ENCODE results near the gene HEMGN.
"Not testable (repeated sequence)": the region's sequence is repeated elsewhere in the genome, so short reads cannot be mapped to it uniquely, and the experiment has no call there.

HEMGN gene

DNA sequence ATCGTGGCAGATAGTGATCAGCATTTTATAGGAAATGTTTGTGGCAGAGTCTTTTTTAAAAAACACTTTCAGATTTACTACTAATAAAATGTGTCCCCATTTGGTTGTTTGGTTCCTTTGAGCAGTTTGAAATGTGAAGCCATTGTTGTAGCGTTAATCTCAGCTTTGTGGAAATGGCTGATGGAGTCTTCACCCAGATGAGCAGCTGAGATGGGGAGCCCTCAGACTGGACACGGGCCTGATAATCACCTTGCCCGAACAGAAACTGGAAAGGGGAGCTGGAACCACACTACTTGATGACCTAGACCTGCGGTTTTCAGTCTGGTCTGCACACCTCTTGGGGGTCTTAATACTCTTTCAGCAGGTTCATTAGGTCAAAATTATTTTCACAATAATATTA, 24.6 kb upstream of the HEMGN start:
- Histone ChIP-seq H3K27me3 (ENCODE audit: control insufficient read depth, insufficient read depth, low read length) (peaks cover 15% of the 10 kb centered on the region), H3K9me3 (ENCODE audit: control insufficient read depth, insufficient read depth, low read depth, low read length) (no peaks in the 10 kb centered on the region), H3K4me3 (ENCODE audit: low read depth, low read length) (no peak overlapping the region), H3K27ac (ENCODE audit: low read depth, low read length) (no peak overlapping the region), H3K36me3 (ENCODE audit: control insufficient read depth, insufficient read depth, low read length) (no peaks in the 10 kb centered on the region), H3K9ac (ENCODE audit: low read length) (no peak overlapping the region), H3K4me1 (ENCODE audit: control insufficient read depth, insufficient read depth, low read length) (no peaks in the 10 kb centered on the region)

DNA sequence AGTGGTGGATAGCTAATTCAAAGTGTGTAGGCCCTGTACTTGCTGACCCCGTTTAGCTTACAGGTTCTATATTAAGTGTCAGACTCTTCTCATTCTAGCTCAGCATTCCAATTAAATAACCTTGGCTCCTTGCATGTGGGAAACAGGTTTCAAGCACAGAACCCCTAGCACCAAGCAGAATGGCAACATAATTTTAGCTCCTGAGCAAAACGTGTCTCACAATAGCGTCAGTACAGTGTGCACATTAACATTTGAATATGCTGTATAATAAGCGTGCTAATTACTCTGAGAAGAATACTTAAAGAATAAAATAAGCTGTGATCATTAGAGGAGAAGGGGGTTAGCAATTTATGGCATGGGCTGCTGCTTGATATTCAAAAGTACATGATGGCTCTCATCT, 24.2 kb upstream of the HEMGN start:
- Histone ChIP-seq H3K9me3 (ENCODE audit: control insufficient read depth, insufficient read depth, low read depth, low read length) (no peaks in the 10 kb centered on the region), H3K4me1 (ENCODE audit: control insufficient read depth, insufficient read depth, low read length) (no peaks in the 10 kb centered on the region), H3K4me3 (ENCODE audit: low read depth, low read length) (no peak overlapping the region), H3K36me3 (ENCODE audit: control insufficient read depth, insufficient read depth, low read length) (no peaks in the 10 kb centered on the region), H3K9ac (ENCODE audit: low read length) (no peak overlapping the region), H3K27ac (ENCODE audit: low read depth, low read length) (no peak overlapping the region), H3K27me3 (ENCODE audit: control insufficient read depth, insufficient read depth, low read length) (peaks cover 14% of the 10 kb centered on the region; the same call in 1 of the 2 replicates)

DNA sequence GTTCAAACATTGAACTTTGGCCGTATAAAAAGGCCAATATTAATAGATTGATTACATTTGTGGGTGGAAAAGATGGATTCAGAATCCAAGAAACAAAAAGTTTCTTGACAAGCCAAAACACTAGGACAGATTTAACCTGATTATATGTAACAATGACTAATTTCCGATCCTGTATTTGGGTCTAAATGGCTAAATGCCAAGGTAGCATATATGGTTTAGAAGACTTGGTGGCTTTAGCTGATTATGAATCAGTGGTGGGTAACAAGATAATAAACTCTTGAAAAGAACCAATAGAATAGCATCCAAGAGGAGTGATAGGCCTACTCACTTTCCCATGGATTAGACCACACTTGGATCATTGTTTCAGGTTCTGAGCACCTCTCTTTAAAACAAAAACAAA, 23.4 kb upstream of the HEMGN start:
- Histone ChIP-seq H3K36me3 (ENCODE audit: control insufficient read depth, insufficient read depth, low read length) (no peaks in the 10 kb centered on the region), H3K4me3 (ENCODE audit: low read depth, low read length) (no peak overlapping the region), H3K27ac (ENCODE audit: low read depth, low read length) (no peak overlapping the region), H3K9ac (ENCODE audit: low read length) (no peak overlapping the region), H3K27me3 (ENCODE audit: control insufficient read depth, insufficient read depth, low read length) (peaks cover 14% of the 10 kb centered on the region; the same call in 1 of the 2 replicates), H3K9me3 (ENCODE audit: control insufficient read depth, insufficient read depth, low read depth, low read length) (no peaks in the 10 kb centered on the region), H3K4me1 (ENCODE audit: control insufficient read depth, insufficient read depth, low read length) (no peaks in the 10 kb centered on the region)

DNA sequence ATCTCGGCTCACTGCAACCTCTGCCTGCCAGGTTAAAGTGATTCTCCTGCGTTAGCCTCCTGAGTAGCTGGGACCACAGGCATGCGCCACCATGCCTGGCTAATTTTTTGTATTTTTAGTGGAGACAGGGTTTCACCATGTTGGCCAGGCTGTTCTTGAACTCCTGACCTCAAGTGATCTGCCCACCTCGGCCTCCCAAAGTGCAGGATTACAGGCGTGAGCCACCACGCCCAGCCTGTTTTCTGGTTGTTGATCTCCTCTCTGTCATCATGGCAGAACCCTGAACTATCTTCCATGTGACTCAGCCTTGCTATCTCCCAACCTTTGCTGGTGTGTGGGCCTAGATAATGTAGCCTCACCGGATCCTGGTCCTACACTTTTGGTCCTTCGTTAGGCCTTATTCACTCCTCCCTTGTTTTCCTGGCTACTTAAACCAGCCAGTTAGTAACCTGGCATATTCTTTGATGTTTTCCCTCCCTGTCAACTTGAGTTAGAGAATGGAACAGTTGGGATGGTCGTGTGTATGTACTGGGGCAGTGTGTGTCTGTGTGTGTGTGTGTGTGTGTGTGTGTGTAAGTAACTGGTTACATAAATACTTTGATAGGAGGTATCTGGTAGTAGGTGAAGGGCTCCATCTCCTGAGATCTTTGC, 22.8 kb upstream of the HEMGN start:
- H3K36me3 ChIP-seq (ENCODE audit: control insufficient read depth, insufficient read depth, low read length); H3K4me3 ChIP-seq (ENCODE audit: low read depth, low read length); H3K9ac ChIP-seq (ENCODE audit: low read length); H3K27ac ChIP-seq (ENCODE audit: low read depth, low read length); H3K4me1 ChIP-seq (ENCODE audit: control insufficient read depth, insufficient read depth, low read length); H3K9me3 ChIP-seq (ENCODE audit: control insufficient read depth, insufficient read depth, low read depth, low read length): not testable (repeated sequence)
- H3K27me3 ChIP-seq (ENCODE audit: control insufficient read depth, insufficient read depth, low read length) = peaks cover 14% of the 10 kb centered on the region; the same call in 1 of the 2 replicates

DNA sequence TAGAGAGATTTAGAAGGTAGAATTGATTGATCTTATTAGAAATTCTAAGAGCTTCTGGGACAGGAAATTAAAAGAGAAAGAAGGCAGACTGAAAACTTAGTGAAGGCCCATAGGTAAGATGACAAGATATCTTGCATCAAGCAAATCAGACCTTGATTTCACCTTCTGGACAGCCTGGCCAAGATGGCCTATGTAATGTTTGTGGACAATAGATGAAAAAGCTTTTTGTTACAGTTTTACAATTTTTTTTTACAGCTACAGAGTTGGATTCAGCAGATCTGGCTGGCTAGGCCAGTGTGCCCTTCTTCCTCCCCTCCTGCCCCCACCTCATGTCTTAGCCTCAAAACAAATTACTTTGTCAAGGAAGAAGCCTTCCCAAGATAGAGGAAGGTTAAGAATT, 21.6 kb upstream of the HEMGN start:
- Histone ChIP-seq H3K36me3 (ENCODE audit: control insufficient read depth, insufficient read depth, low read length) (no peaks in the 10 kb centered on the region), H3K4me1 (ENCODE audit: control insufficient read depth, insufficient read depth, low read length) (no peaks in the 10 kb centered on the region), H3K4me3 (ENCODE audit: low read depth, low read length) (no peak overlapping the region), H3K9ac (ENCODE audit: low read length) (no peak overlapping the region), H3K27me3 (ENCODE audit: control insufficient read depth, insufficient read depth, low read length) (peaks cover 7% of the 10 kb centered on the region; the same call in 1 of the 2 replicates), H3K9me3 (ENCODE audit: control insufficient read depth, insufficient read depth, low read depth, low read length) (no peaks in the 10 kb centered on the region), H3K27ac (ENCODE audit: low read depth, low read length) (no peak overlapping the region)

DNA sequence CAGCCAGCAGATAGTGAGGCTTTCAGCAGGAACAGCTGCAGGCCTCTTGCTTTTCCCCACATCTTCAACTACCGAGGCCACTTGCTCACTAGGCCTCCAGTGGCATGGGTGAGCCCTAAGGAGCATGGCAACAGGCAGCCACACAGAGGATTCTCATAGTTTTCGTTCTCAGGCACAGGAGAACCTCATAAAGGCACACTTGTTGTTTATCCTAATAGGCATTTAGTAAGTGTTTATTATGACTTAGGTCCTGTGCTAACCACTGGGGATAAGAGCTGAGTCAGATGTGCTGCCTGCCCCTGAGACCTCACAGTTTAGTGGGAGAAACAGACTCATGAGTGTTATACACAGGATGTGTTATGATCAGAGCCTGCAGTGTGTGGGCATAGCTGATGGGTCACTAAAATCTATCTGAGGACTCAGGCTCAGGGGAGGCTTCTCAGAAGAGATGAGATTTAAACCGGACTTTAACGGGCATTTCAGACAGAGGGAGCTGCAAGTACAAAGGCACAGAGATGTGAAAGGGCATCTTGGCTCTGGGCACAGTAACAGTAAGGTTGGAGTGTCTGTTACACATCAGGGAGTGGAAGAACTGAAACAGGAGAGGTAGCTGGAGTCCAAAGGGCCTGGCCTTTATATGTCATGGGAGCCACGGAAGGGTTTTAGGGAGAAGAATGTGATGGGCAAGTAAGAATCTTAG, 21.0 kb upstream of the HEMGN start:
- H3K36me3 ChIP-seq (ENCODE audit: control insufficient read depth, insufficient read depth, low read length) = no peaks in the 10 kb centered on the region
- no peak overlapping the region for H3K4me3 ChIP-seq (ENCODE audit: low read depth, low read length)
- no peak overlapping the region for H3K27ac ChIP-seq (ENCODE audit: low read depth, low read length)
- no peaks in the 10 kb centered on the region for H3K4me1 ChIP-seq (ENCODE audit: control insufficient read depth, insufficient read depth, low read length)
- H3K9me3 ChIP-seq (ENCODE audit: control insufficient read depth, insufficient read depth, low read depth, low read length) = no peaks in the 10 kb centered on the region
- H3K27me3 ChIP-seq (ENCODE audit: control insufficient read depth, insufficient read depth, low read length) = peaks cover 7% of the 10 kb centered on the region; the same call in 1 of the 2 replicates
- no peak overlapping the region for H3K9ac ChIP-seq (ENCODE audit: low read length)

DNA sequence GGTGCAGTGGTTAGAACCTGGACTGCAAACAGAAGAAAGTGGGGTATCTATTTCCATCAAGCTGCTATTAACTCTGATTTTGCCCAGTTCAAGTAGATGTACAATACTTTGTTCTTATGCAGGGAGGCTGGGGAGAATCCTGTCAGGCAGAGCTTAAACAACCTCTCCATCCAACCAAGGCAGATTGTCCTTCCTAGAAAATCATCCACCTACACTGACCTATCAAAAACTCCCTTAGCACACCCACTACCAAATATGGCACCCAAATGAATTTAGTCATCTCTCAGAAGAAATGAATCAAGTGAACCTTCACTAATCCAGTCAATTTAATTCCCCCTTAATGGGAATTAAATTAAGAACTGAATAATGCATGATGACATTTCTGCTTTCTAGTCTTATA, 18.4 kb upstream of the HEMGN start:
- no peaks in the 10 kb centered on the region for H3K27me3 ChIP-seq (ENCODE audit: control insufficient read depth, insufficient read depth, low read length)
- H3K9ac ChIP-seq (ENCODE audit: low read length) = no peak overlapping the region
- H3K27ac ChIP-seq (ENCODE audit: low read depth, low read length) = no peak overlapping the region
- no peaks in the 10 kb centered on the region for H3K4me1 ChIP-seq (ENCODE audit: control insufficient read depth, insufficient read depth, low read length)
- no peak overlapping the region for H3K4me3 ChIP-seq (ENCODE audit: low read depth, low read length)
- H3K9me3 ChIP-seq (ENCODE audit: control insufficient read depth, insufficient read depth, low read depth, low read length) = peaks cover 2% of the 10 kb centered on the region; the same call in 1 of the 2 replicates
- no peaks in the 10 kb centered on the region for H3K36me3 ChIP-seq (ENCODE audit: control insufficient read depth, insufficient read depth, low read length)

DNA sequence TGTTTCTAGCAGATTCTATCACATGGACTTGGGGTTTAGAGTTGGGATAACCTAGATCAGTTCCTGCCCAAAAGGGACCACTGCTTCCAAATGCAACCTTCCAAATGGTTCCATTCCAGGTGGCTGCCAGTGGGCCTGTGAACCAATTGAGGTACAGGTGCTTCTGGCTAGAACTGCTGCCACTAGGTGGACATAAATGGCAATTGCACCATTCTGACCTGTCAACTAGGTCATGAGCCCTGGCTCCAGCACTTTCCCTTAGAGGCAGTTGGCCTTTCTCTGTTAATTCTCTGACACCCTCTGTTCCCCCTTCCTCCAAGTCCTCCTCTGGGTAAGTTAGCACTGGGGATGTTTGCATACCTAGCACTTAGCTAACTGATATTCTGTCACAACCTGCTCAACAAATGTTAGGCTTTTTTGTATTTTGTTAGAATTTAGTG, 16.6 kb upstream of the HEMGN start:
- Histone ChIP-seq H3K9me3 (ENCODE audit: control insufficient read depth, insufficient read depth, low read depth, low read length) (peaks cover 8% of the 10 kb centered on the region), H3K27ac (ENCODE audit: low read depth, low read length) (no peak overlapping the region), H3K4me1 (ENCODE audit: control insufficient read depth, insufficient read depth, low read length) (no peaks in the 10 kb centered on the region), H3K9ac (ENCODE audit: low read length) (no peak overlapping the region), H3K27me3 (ENCODE audit: control insufficient read depth, insufficient read depth, low read length) (no peaks in the 10 kb centered on the region), H3K36me3 (ENCODE audit: control insufficient read depth, insufficient read depth, low read length) (no peaks in the 10 kb centered on the region), H3K4me3 (ENCODE audit: low read depth, low read length) (no peak overlapping the region)

DNA sequence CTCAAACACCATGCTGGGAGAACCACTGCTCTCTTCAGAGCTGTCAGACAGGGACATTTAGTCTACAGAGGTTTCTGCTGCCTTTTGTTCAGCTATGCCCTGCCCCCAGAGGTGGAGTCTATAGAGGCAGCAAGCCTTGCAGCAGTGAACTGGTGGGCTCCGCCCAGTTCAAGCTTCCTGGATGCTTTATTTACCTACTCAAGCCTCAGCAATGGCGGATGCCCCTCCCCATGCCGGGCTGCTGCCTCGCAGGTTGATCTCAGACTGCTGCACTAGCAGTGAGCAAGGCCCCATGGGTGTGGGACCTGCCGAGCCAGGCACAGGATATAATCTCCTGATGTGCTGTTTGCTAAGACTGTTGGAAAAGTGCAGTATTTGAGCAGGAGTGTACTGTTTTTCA, 12.9 kb upstream of the HEMGN start:
- not testable (repeated sequence) for H3K9me3 ChIP-seq (ENCODE audit: control insufficient read depth, insufficient read depth, low read depth, low read length); H3K9ac ChIP-seq (ENCODE audit: low read length); H3K4me3 ChIP-seq (ENCODE audit: low read depth, low read length); H3K4me1 ChIP-seq (ENCODE audit: control insufficient read depth, insufficient read depth, low read length); H3K36me3 ChIP-seq (ENCODE audit: control insufficient read depth, insufficient read depth, low read length); H3K27ac ChIP-seq (ENCODE audit: low read depth, low read length); H3K27me3 ChIP-seq (ENCODE audit: control insufficient read depth, insufficient read depth, low read length)

DNA sequence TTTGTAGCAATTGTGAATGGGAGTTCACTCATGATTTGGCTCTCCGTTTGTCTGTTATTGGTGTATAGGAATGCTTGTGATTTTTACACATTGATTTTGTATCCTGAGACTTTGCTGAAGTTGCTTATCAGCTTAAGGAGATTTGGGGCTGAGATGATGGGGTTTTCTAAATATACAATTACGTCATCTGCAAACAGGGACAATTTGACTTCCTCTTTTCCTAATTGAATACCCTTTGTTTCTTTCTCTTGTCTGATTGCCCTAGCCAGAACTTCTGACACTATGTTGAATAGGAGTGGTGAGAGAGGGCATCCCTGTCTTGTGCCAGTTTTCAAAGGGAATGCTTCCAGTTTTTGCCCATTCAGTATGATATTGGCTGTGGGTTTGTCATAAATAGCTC, 9.1 kb upstream of the HEMGN start:
- not testable (repeated sequence) for H3K9me3 ChIP-seq (ENCODE audit: control insufficient read depth, insufficient read depth, low read depth, low read length); H3K9ac ChIP-seq (ENCODE audit: low read length); H3K36me3 ChIP-seq (ENCODE audit: control insufficient read depth, insufficient read depth, low read length); H3K4me3 ChIP-seq (ENCODE audit: low read depth, low read length); H3K27ac ChIP-seq (ENCODE audit: low read depth, low read length); H3K4me1 ChIP-seq (ENCODE audit: control insufficient read depth, insufficient read depth, low read length)
- peaks cover 28% of the 10 kb centered on the region for H3K27me3 ChIP-seq (ENCODE audit: control insufficient read depth, insufficient read depth, low read length)

DNA sequence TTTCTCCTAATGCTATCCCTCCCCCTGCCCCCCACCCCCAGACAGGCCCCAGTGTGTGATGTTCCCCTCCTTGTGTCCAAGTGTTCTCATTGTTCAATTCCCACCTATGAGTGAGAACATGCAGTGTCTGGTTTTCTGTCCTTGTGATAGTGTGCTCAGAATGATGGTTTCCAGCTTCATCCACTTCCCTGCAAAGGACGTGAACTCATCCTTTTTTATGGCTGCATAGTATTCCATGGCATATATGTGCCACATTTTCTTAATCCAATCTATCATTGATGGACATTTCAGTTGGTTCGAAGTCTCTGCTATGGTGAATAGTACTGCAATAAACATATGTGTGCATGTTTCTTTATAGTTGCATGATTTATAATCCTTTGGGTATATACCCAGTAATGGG, 7.5 kb upstream of the HEMGN start:
- H3K9ac ChIP-seq (ENCODE audit: low read length); H3K36me3 ChIP-seq (ENCODE audit: control insufficient read depth, insufficient read depth, low read length); H3K9me3 ChIP-seq (ENCODE audit: control insufficient read depth, insufficient read depth, low read depth, low read length); H3K4me3 ChIP-seq (ENCODE audit: low read depth, low read length); H3K27ac ChIP-seq (ENCODE audit: low read depth, low read length); H3K4me1 ChIP-seq (ENCODE audit: control insufficient read depth, insufficient read depth, low read length): not testable (repeated sequence)
- peaks cover 44% of the 10 kb centered on the region for H3K27me3 ChIP-seq (ENCODE audit: control insufficient read depth, insufficient read depth, low read length)

Data from HUES6 (cell line).